NCI-H526 (cell line): ENCODE data around the gene PPP2R2C.

Source experiments
- DNase-seq, 2 experiments: peaks; one replicate each; lab custom pipeline; 2025; lab: John Stamatoyannopoulos, UW

PPP2R2C gene

DNA sequence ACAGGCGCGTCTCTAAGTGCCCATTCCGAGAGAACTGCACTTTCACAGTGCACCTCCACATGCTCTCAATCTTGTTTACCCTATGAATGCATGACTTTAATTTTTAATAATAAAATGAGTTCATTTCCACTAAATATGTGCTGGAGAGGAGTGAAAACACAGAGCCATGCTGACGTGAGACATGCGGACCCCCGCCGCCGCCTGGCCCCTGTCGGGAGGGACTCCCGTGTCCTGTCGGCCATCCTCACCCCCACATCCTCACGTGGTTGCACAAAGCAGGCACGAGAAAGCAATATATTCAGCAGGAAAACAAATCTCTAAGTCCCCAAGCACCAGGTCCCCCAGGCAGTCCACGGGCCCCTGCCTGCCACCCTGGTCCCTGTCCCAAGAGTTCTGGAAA is 23.1 kb downstream of the PPP2R2C start:
- DNase-seq = no peak

DNA sequence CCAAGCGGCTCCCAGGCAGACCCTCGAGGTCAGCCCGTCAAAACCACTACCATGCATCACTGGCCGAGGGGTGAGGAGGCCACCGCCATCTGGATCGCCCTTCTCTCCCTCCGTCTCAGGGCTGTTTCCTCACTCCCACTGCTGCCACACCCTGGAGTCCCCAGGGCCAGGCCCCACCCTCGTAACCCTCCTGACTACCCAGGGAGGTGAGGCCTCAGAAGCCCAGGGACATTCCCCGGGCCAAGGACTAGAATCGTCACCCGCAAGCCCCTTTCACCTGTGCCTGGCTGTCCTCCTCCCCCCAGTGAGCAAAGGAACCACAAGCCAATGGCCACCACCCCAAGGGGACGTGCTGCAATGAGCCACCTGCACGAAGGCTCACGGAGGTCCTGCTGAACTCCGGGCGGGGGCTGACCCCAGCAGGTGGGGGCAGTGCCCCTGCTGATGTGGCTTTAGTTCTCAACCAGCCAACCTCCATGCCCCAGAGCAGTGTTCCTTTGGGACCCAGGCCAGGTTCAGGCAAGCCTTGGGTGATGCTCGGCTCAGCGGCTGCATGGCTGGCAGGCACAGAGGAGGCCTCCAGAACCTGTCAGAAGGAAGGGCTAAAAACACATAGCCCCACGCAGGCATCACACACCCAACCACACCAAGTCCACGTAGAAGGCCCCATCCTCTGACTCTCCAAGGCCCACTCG is 23.8 kb downstream of the PPP2R2C start:
- DNase-seq = no peak

DNA sequence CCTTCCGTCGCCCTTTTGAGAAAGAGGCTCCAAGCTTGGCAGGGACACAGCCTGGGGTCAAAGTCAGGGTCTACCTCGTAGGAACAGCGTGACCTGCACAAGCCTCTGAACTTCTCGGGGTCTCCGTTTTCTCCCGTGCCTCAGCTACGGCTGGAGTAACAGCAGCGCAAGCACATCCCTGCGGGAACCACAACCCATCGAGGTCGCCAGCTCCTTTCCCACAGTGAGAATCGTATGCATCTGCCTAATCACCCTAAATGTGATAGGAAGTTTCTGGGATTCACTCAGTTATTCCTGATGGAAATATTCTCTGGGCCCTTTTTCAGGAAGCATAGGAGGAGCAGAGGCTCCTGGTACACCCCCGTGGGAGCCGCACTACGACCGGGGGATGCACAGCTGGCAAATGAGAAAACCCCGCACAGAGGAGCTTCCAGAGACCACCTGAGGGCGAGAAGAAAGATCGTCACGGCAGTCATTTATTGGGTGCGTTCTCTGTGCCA is 24.7 kb downstream of the PPP2R2C start:
- DNase-seq = no peak

DNA sequence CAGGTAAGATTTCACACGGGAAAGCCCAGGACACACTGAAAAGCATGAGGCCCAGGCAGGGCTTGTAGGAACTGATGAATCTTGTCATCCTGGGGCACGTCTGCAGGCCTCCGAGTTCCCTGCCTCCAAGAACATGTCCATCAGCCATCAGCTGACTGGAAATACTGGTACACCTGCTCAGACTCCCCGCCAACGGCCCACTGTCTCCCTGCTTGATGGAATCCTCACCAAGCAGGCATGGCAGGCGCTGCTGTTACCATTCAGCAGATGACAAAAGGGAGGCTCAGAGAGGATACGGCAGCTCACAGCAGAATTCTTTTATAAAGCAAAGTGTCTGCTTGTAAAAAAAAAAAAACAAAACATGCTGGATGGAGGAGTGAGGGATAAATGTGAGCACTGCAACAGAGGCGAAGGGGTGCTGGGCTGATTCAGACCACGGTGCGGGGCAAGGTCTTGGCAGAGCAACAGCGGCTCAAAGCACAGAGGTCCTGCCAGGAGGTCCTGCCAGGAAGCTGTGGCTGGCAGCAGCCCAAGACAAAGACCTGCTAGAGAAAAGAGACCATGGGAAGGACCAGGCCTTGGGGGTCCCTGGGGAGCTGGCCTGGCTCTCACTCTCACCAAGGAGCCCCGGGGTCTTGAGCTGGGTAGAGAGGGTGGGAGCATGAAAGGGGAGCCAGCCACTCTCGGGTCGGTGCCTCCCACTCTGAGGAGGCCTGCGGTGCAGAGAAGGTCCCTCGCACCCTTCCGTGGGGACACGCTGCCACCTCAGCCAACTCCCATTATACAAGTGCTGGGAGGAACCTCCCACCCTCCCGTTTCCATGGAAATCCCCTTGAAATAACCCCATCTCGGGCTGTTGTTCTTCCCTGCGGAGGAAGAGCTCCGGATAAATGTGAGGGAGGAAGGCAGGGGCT is 25.6 kb downstream of the PPP2R2C start:
- no peak for DNase-seq

DNA sequence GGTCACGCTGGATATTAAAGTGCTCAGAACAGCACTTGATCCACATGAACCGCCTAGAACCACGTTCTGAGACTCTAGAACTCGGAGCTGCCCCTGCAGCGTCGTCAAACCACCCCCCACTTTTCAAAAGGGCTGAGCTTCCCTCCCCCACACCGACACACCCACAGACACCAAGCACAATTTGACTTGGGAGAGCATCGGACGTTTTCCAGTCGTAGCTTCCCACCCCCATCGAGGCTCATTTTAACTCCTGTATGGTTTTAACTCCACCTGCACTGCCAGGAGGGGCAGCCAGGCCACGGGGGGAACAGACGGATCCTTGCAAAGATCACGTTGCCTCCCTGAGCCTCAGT is 26.3 kb downstream of the PPP2R2C start:
- no peak for DNase-seq

DNA sequence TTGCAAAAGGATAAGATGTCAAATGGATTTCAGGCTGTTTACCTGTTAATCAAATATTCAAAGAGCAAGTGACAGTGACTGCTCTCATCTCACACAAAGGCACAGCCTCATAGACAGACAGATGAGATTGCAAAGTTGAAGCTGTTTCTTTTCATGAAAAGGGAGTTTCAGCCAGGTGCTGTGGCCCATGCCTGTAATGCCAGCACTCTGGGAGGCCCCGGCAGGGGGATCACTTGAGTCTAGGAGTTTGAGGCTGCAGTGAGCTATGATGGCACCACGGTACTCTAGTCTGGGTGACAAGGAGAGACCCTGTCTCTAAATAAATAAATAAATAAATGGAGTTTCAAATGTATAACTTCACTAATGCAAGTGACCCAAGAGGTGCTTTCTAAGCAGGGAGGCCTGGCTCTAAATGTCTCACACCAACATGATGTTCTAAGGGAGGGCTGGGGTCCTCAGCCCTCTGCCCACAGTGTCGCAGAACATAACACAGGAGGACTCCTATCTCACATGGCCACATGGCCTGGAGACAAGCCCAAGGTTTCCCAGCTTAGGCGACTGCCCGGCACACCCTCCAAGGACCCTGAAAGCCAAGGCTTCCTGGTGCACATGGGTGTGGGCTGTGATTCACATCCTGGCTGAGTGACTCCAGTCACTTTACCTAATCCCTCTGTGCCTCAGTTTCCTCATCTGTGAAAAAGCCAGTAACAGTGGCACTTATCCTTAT is 26.8 kb downstream of the PPP2R2C start:
- DNase-seq = no peak

DNA sequence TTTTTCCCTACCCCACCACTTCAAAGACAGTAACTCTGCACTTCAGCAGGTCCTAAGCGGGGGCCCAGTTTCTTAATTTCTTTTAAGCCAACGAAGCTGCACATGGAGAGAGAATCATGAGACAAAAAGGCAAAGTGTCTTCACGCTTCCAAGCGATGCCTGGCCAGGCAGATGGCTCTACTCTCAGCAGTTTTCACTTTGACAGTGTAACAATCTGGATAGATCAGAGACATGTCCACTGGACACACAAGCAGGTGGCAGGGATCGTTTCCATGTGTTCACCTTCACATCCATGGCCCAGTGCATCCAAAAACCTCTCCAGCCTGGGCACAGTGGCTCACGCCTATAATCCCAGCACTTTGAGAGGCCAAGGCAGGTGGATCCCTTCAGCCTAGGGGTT is 27.8 kb downstream of the PPP2R2C start:
- no peak for DNase-seq

DNA sequence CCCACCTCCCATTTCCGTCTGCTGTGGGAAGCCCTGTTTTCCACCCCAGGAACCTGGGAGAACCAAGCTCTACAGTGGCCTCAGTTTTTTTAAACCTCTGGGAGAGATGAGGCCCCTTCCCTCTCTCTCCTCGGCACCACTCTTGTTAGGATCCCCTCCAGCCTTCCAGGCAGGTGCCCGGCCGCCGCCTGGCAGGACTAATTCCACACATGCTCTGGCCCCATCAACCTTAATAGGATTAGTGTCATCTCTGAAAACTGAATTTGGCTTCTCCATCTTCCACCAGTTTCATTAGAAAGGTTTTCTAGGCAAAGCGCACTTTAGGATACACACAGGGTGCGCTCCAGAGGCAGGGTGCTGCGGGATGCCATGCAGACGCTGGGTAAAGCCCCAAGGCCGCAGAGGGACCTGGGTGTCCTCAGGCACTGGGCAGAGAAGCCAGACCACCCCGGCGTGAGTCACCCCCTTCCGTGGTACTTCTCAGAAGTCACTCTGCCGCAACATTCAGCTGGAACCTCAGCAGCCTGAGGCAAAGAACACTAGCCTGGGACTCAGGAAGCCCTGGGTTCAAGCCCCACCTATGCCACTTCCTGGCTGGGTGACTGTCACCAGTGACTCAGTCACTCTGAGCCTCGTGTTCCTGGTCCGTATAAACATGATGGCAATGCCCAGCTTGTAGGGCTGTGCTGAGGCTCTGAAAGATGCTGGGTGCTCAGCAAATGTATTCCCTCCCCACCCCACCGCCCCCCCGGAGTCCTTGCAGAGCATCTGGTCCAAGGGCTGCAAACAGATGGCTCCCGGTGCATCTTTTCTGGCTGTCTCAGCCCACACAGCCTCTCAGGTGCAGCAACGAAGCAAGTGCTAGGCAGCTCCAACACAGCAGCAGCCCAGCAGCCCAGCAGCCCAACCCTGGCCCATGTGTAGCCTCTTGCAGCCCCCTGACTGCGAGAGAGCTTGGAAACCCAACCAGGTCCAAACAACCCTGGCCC is 29.1 kb downstream of the PPP2R2C start:
- DNase-seq = no peak

DNA sequence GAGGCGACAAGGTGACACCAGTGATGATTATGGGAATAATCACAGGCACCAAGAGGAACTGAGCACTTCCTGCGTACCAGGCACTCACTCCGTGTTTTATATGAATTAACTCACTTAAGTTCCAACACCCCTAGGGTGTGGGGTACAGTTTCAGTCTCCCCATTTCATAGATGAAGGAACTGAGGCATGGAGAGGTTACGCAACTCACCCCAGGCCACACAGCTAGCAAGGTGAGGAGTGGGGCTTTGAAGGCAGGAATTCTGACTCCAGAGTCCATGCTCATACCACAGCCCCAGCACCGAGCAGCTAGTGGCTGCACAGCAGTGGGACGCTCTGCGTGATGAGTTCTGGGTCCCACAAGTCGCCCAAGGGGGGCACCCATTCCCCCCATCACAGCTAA is 29.9 kb downstream of the PPP2R2C start:
- no peak for DNase-seq

DNA sequence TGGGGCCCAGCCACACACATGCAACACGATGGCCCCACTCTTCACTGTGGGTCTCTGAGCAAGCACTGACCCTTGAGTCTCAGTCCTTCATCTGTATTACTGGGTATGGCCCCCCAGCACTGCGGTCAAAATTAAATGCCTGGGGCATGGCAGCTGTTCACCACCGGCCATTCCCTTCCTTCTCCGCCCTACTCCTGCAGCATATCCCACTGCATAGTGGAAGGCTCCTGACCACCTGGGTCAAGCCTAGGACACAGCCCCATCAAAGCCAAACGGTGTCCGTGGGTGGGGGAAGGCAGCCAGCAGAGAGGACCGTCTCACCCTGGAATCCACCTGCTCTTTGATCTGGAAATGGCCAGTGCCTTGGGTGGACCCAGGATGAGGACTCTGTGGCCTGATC is 30.7 kb downstream of the PPP2R2C start:
- no peak for DNase-seq

DNA sequence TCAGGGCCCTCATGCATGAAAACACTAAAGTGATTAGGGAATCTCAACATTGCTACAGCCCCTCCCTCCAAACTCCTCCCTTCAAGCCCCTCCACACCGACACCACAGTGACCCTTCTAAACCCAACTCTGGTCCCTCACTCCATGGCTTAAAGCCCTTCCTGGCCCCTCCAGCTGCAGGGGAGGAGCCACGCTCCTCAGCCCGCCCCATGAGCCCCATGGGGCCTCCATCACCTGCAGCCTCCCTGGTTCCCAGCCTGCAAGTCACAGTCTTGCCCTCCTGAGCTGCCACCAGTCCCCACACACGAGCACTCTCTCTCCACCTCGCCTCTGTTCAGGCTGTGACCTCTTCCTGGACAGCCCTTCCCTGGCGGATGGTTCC is 31.2 kb downstream of the PPP2R2C start:
- DNase-seq = no peak

DNA sequence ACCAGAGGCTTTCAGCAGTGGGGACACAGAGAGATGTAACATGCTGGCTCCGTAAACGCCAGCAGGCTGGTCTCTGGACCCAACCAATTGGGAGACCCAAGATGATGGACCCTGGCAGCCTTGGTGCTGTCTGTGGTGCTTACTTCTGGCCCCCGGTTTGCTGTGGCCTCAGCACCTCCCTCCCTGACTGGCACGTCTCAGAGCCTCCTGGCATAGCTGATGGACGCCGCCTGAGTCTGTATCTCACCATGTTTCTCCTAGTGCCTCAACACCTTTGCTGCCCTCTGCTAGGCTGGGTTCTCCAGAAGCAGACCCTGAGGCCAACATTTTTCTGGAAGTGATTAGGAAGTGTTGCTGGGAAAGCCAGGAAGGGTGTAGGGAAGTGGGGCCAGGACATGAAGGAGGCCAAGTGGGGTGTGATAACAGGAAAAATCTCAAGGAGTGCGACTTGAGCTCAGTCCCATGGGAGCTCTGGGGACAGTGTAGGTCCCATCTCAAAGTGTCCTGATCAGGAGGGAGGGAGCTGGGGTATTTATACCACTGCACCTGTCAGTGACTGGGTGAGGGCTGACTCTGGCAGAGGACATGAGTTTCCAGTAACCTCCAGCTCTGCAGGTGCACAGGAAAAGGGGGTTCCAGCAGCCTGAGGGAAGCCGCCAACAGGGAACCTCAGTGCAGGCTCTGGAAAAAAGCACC is 31.8 kb downstream of the PPP2R2C start:
- no peak for DNase-seq

DNA sequence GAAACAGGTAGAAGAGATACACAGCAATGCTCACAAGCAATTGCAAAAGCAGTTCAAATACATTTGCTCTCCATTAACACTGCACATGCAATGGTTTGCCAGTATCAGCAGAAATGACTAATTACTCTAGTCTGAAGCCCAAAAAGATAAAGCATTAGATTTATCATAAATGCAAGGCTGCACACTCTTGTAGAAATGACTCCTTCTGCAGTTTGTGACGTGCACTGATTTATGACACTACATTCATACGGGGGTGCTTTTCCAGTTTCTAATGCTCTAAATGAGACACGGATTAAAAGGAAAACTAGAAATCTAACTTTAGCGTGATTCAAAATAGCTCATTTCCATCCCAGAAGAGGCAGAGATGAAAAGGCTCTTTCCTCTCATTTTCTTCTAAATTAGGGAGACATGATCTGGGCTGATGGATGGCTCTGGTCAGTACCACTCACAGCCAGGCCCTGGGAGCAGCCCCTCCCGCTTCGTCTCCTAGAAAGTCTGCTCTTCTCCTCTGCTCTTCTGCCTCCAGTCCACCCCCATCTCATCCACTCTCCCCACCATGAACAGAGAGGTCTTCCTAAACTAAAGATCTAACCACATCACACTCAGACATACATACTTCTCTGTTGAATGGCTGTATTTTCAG is 33.2 kb downstream of the PPP2R2C start:
- DNase-seq = no peak

DNA sequence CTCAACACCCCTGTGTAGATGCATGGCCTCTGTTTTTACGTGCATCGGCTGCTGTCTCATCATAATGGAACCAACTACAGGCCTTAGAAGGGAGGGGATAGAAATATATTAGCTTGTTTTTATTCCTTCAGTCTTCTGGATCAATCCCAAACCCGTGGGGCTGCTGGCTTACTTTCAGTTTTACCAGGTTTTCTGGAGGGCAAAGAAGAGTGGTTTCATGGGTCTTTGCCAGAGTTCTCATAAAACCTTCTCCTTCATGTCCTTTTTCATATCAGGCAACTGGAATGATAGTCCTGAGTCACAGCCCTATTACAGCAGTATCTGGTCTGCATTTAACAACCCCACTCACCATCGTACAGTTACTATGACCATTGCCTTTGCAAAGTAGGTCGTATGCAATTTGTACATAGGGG is 34.6 kb downstream of the PPP2R2C start:
- no peak for DNase-seq

DNA sequence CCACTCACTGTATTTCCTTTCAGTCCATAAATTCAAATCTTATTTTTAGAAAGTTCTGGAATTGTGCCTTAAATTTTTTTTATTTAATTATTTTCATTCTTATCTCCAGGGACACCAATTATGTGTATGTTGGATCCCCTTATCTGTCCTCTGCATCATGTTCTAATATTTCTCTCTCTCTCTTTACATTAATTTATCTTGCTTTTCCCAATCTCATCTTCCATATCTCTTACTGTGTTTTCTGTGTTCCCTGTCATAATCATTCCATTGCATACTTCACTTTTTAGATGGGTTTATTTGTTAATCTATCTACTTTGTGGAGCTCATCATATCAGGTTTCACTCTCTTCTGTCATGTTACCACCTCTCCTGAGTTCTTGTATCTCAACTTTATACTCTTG is 37.4 kb downstream of the PPP2R2C start:
- DNase-seq = no peak

DNA sequence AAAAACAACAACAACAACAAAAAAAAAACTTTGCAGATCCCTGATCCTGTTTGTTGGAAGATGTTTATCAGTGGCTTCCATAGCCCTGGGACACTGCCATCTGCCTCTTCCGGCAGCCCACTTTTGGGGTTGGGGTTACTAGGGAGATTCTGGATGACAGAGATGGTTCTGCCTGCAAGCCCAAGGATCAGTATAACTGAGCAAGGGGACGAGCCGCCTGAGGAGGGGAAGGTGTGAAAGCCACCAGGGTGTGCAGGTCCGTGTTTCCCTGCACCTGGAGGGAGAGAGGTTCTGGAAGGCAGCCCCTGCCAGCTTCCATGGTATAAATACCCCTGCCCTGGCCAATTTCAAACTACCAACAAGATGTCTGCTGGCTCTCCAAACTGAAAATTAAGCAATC is 41.5 kb downstream of the PPP2R2C start:
- no peak for DNase-seq

DNA sequence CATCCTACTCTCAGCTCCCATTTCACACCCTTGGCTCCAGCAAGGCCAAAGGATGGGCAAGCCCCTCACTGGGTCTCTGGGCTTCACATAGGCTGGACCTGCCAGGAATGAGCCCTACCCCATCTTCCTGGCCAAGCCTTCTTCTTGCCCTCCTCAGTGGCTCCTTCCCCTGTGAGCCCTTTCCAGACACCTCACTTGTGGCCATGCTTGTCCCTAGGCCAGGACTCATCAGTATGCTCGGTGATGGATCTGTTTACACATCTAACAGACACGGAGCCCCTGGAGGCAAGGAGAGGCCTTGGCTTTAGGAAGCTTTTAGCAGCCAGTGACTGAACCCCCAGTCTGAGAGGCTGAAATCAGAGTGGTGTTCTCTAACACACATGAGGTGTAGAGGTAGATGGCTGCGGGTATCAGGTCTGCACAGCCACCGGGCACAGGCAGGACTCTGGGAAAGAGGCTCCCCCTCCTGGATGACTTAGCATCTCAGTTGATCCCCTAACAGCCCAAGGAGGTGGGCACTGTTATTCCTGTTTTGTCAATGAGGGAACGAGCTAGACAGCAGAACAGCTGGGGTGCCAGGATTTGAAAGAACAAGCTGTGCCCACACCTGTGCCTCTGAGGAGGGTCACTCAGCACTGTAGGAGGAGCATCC is 44.8 kb downstream of the PPP2R2C start:
- peak in 1 of 2 experiments; percentile 31 for DNase-seq

DNA sequence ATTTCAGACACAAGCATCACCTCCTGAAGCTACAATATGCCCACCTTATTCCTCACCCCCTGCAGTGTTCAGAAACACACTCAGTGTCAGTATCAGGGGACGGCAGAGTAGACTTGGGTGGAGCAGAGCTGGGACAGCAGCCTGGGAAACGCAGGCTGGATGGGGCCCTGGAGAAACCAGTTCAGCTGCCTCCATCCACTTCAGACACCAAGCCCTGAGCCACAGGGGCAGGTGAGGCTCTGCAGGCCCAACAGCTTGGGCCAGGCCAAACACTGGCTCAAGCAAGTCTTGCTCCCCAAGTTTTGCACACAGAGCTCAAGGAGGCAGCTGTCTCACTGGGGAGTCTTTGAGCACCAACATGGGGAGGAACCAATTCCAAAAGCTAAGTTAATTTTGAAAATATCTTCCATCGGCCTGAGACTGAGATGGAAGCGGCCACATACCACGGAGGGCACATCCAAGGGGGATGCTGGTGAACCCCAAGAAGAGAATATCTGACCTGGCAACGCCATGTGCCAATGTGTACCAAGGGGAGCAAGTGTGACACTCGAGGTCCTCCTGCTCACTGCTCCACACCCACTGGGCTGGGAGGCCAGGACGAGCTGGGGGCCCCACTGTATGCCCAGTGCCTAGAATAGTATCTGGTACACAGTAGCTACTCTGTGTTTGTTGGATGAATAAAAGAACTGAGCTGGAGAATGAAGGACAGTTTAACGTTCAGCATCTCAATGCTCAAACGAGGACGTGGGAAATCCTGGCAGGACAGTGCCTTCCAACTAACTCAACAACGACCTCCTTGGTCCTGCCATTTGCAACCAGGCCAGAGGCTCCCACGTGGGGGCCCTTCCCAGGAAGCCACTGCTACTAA is 45.6 kb downstream of the PPP2R2C start:
- no peak for DNase-seq

DNA sequence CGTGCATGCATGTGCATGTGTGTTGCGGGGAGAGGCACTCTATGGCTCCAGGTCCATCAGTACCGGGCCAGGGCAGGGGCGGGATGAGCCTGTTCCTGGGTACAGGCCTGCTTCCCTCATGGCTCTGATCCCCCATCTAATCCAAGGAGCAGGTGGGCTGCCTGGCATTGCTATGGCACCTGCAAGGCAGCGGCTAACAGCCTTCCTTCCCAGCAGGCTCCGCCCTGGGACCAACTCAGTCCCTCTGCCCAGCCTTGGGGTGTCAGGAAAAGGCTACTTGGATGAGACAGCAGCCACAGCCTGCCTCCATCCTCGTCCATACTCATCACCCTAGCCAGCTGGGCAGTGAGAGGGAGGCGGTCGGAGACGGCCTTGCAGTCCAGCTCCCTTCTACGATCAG is 46.5 kb downstream of the PPP2R2C start:
- no peak for DNase-seq
